Measurements from ENCODE around the gene PHAF1. TPM values are rescaled to one million over a fixed set of nuclear protein-coding genes. Genes with fewer than 3 reads are reported as not detected.

PHAF1 gene
- total and polyA plus RNA-seq, 9 of the 15 experiments (the other 6 are each of a cell fraction or from before 2014, with no cell fraction given), result 5.1 to 25.4 (median 13.8) TPM

DNA sequence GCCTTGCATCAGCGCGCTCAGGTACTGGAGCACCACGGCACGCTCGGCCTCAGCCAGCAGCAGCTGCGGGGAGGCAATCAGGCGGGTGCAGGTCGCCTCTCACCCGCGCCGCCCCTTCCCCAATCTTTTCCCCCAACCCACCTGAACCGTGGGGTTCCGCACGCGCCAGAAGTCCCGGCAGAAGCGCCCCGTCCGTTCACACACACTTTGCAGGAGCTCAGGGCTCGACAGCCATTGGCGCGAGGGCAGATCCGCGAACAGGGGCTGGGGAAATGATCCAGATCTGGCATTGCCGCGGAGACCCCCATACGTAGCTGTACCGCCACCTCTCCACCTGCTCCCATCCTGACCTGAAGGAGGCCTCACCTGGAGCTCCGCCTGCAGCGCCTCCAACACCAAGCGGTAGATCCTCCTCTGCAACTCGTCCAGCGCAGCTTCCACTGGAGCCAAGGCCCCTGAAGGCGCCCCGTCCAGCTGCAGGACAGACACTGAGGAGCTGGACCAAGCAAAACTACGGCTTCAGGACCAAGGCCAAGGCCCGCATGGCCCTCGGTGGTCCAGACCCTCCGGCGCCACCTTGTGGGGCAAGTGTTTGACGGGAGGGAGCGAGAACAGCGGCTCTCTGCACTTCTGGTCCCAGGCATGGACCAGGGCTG is 75.4 kb downstream of the PHAF1 start (continued):
- TF ChIP-seq ZNF431 (CRISPR knock-in tag; IDR thresholded peaks at IDR 0.05), result peak; percentile 71; the same call in 1 of the 2 replicates
- TF ChIP-seq CTBP1 (IDR thresholded peaks at IDR 0.05; ENCODE audit: borderline replicate concordance), result peak; percentile 83; the same call in 1 of the 2 replicates
- TF ChIP-seq GABPB1 (CRISPR knock-in tag; IDR thresholded peaks at IDR 0.05), result peak; percentile 86
- TF ChIP-seq CBFB (CRISPR knock-in tag; IDR thresholded peaks at IDR 0.05), result peak; percentile 80
- TF ChIP-seq TCF3 (CRISPR knock-in tag; IDR thresholded peaks at IDR 0.05), result peak; percentile 53; the same call in 1 of the 2 replicates
- 0 out of 2 replicates have a peak, but pooled peaks have one; percentile 21 for TF ChIP-seq RNF2 (IDR thresholded peaks at IDR 0.05)
- TF ChIP-seq FOXK2 (conservative IDR thresholded peaks at IDR 0.05 in 1 of 2, IDR thresholded peaks at IDR 0.05 in 1 of 2; ENCODE audit: low read depth in 2 of 2), result 0 out of 4 replicates have a peak, but pooled peaks of 1 of the 2 experiments have one; percentile 20
- TF ChIP-seq, protein P1, sequence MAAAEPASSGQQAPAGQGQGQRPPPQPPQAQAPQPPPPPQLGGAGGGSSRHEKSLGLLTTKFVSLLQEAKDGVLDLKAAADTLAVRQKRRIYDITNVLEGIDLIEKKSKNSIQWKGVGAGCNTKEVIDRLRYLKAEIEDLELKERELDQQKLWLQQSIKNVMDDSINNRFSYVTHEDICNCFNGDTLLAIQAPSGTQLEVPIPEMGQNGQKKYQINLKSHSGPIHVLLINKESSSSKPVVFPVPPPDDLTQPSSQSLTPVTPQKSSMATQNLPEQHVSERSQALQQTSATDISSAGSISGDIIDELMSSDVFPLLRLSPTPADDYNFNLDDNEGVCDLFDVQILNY (CRISPR knock-in tag; IDR thresholded peaks at IDR 0.05), result peak; percentile 81
- peak; percentile 36; the same call in 1 of the 2 replicates for TF ChIP-seq MECOM (CRISPR knock-in tag; IDR thresholded peaks at IDR 0.05)
- TF ChIP-seq ZNF224 (CRISPR knock-in tag; IDR thresholded peaks at IDR 0.05), result peak; percentile 93
- TF ChIP-seq ZFX (CRISPR knock-in tag; IDR thresholded peaks at IDR 0.05), result 0 out of 2 replicates have a peak, but pooled peaks have one; percentile 27
- TF ChIP-seq ZNF586 (CRISPR knock-in tag; conservative IDR thresholded peaks at IDR 0.05), result no peak
- TF ChIP-seq SOX6 (IDR thresholded peaks at IDR 0.05), result 0 out of 2 replicates have a peak, but pooled peaks have one; percentile 42
- TF ChIP-seq ZNF121 (CRISPR knock-in tag; conservative IDR thresholded peaks at IDR 0.05), result no peak
- TF ChIP-seq SP1 (CRISPR knock-in tag; IDR thresholded peaks at IDR 0.05), result peak; percentile 81
- TF ChIP-seq POU5F1 (IDR thresholded peaks at IDR 0.05; ENCODE audit: borderline replicate concordance, low read depth, low read length, partially characterized antibody), result no peak
- peak; percentile 65 for TF ChIP-seq SMARCB1 (IDR thresholded peaks at IDR 0.05; ENCODE audit: insufficient read length, low read depth)
- TF ChIP-seq, protein P2, sequence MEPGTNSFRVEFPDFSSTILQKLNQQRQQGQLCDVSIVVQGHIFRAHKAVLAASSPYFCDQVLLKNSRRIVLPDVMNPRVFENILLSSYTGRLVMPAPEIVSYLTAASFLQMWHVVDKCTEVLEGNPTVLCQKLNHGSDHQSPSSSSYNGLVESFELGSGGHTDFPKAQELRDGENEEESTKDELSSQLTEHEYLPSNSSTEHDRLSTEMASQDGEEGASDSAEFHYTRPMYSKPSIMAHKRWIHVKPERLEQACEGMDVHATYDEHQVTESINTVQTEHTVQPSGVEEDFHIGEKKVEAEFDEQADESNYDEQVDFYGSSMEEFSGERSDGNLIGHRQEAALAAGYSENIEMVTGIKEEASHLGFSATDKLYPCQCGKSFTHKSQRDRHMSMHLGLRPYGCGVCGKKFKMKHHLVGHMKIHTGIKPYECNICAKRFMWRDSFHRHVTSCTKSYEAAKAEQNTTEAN (CRISPR knock-in tag; IDR thresholded peaks at IDR 0.05), result peak; percentile 91
- TF ChIP-seq, protein P3, sequence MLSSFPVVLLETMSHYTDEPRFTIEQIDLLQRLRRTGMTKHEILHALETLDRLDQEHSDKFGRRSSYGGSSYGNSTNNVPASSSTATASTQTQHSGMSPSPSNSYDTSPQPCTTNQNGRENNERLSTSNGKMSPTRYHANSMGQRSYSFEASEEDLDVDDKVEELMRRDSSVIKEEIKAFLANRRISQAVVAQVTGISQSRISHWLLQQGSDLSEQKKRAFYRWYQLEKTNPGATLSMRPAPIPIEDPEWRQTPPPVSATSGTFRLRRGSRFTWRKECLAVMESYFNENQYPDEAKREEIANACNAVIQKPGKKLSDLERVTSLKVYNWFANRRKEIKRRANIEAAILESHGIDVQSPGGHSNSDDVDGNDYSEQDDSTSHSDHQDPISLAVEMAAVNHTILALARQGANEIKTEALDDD (IDR thresholded peaks at IDR 0.05), result no peak
- TF ChIP-seq, protein P4, sequence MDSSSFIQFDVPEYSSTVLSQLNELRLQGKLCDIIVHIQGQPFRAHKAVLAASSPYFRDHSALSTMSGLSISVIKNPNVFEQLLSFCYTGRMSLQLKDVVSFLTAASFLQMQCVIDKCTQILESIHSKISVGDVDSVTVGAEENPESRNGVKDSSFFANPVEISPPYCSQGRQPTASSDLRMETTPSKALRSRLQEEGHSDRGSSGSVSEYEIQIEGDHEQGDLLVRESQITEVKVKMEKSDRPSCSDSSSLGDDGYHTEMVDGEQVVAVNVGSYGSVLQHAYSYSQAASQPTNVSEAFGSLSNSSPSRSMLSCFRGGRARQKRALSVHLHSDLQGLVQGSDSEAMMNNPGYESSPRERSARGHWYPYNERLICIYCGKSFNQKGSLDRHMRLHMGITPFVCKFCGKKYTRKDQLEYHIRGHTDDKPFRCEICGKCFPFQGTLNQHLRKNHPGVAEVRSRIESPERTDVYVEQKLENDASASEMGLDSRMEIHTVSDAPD (CRISPR knock-in tag; IDR thresholded peaks at IDR 0.05), result no peak
- TF ChIP-seq, protein P5, sequence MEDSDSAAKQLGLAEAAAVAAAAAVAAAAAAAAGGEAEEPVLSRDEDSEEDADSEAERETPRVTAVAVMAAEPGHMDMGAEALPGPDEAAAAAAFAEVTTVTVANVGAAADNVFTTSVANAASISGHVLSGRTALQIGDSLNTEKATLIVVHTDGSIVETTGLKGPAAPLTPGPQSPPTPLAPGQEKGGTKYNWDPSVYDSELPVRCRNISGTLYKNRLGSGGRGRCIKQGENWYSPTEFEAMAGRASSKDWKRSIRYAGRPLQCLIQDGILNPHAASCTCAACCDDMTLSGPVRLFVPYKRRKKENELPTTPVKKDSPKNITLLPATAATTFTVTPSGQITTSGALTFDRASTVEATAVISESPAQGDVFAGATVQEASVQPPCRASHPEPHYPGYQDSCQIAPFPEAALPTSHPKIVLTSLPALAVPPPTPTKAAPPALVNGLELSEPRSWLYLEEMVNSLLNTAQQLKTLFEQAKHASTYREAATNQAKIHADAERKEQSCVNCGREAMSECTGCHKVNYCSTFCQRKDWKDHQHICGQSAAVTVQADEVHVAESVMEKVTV (CRISPR knock-in tag; IDR thresholded peaks at IDR 0.05), result peak; percentile 70
- peak; percentile 92 to 99 for TF ChIP-seq SIN3A (IDR thresholded peaks at IDR 0.05; ENCODE audit: borderline replicate concordance in 2 of 2, control insufficient read depth in 1 of 2, low read depth in 2 of 2, low read length in 2 of 2)
- TF ChIP-seq SMARCA4 (IDR thresholded peaks at IDR 0.05), result peak; percentile 94

All from K562 (cell line).